ENCODE results near the gene A1BG. TPM values are rescaled to one million over a fixed set of nuclear protein-coding genes. Genes with fewer than 3 reads are reported as not detected.
A peak's percentile ranks its signal among the peaks of the same experiment; 100 is the strongest.

Gene A1BG
- total and polyA plus RNA-seq, 2 of the 13 experiments (the other 11 are each of a cell fraction or from before 2014, with no cell fraction given): 14.7 to 41.4 TPM

DNA sequence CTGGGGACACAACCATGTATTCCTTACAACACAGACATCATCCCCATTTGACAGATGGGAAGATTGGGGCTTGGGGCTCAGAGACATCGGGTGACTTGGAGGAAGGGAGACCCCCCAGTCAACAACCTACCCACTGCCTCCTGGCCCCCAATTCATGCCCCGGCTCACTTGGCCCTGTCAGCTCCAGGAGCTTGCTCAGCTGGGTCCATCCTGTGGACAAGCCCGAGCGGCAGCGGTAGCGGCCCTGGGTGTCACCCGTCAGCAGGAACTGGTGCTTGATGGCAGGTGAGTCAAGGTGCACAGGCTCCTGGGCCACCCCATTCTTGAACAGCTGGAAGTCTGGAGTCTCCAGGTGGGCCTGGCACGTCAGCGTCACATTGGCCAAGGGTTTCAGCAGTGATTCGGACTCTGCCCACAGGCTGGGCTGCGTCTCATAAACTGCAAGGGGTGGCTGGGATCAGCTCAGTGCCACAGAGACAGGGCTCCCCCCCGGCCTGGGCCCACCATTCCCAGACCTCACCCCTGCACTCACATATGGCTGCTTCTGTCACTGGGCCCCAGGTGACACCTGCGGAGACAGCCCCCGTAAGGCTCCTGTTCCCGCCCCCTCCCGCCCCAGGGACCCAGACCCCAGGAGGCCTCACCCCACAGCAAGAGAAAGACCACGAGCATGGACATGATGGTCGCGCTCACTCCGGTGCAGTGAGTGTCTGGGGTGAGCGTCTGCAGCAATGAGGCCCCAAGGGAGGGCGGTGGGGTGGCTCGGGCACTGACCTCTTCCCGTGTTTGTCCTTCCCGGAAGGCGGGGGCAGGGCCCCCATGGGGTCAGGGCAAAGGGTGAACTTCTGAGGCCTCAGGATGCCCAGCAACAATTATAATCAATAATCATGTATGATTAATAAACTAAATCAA is at the start of gene A1BG (continued):
- no peak for TF ChIP-seq RBAK (CRISPR knock-in tag; IDR thresholded peaks at IDR 0.05)
- no peak for TF ChIP-seq FOSL1 (CRISPR knock-in tag; IDR thresholded peaks at IDR 0.05; ENCODE audit: borderline replicate concordance)
- no peak for TF ChIP-seq RNF2 (conservative IDR thresholded peaks at IDR 0.05; ENCODE audit: low read depth)
- TF ChIP-seq, protein P1, sequence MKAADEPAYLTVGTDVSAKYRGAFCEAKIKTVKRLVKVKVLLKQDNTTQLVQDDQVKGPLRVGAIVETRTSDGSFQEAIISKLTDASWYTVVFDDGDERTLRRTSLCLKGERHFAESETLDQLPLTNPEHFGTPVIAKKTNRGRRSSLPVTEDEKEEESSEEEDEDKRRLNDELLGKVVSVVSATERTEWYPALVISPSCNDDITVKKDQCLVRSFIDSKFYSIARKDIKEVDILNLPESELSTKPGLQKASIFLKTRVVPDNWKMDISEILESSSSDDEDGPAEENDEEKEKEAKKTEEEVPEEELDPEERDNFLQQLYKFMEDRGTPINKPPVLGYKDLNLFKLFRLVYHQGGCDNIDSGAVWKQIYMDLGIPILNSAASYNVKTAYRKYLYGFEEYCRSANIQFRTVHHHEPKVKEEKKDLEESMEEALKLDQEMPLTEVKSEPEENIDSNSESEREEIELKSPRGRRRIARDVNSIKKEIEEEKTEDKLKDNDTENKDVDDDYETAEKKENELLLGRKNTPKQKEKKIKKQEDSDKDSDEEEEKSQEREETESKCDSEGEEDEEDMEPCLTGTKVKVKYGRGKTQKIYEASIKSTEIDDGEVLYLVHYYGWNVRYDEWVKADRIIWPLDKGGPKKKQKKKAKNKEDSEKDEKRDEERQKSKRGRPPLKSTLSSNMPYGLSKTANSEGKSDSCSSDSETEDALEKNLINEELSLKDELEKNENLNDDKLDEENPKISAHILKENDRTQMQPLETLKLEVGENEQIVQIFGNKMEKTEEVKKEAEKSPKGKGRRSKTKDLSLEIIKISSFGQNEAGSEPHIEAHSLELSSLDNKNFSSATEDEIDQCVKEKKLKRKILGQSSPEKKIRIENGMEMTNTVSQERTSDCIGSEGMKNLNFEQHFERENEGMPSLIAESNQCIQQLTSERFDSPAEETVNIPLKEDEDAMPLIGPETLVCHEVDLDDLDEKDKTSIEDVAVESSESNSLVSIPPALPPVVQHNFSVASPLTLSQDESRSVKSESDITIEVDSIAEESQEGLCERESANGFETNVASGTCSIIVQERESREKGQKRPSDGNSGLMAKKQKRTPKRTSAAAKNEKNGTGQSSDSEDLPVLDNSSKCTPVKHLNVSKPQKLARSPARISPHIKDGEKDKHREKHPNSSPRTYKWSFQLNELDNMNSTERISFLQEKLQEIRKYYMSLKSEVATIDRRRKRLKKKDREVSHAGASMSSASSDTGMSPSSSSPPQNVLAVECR (CRISPR knock-in tag; IDR thresholded peaks at IDR 0.05; ENCODE audit: borderline replicate concordance): peak; percentile 73; the same call in 1 of the 2 replicates
- TF ChIP-seq, protein P2, sequence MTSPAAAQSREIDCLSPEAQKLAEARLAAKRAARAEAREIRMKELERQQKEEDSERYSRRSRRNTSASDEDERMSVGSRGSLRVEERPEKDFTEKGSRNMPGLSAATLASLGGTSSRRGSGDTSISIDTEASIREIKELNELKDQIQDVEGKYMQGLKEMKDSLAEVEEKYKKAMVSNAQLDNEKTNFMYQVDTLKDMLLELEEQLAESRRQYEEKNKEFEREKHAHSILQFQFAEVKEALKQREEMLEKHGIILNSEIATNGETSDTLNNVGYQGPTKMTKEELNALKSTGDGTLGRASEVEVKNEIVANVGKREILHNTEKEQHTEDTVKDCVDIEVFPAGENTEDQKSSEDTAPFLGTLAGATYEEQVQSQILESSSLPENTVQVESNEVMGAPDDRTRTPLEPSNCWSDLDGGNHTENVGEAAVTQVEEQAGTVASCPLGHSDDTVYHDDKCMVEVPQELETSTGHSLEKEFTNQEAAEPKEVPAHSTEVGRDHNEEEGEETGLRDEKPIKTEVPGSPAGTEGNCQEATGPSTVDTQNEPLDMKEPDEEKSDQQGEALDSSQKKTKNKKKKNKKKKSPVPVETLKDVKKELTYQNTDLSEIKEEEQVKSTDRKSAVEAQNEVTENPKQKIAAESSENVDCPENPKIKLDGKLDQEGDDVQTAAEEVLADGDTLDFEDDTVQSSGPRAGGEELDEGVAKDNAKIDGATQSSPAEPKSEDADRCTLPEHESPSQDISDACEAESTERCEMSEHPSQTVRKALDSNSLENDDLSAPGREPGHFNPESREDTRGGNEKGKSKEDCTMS (CRISPR knock-in tag; conservative IDR thresholded peaks at IDR 0.05): no peak
- TF ChIP-seq SMARCC2 (IDR thresholded peaks at IDR 0.05): no peak
- TF ChIP-seq JARID2 (CRISPR knock-in tag; IDR thresholded peaks at IDR 0.05; ENCODE audit: insufficient replicate concordance): no peak
- no peak for TF ChIP-seq CBFB (CRISPR knock-in tag; IDR thresholded peaks at IDR 0.05)
- TF ChIP-seq ZNF790 (CRISPR knock-in tag; IDR thresholded peaks at IDR 0.05; ENCODE audit: borderline replicate concordance): no peak
- no peak for TF ChIP-seq ZNF317 (CRISPR knock-in tag; IDR thresholded peaks at IDR 0.05)
- TF ChIP-seq ZNF556 (CRISPR knock-in tag; IDR thresholded peaks at IDR 0.05; ENCODE audit: borderline replicate concordance): no peak
- TF ChIP-seq, protein P3, sequence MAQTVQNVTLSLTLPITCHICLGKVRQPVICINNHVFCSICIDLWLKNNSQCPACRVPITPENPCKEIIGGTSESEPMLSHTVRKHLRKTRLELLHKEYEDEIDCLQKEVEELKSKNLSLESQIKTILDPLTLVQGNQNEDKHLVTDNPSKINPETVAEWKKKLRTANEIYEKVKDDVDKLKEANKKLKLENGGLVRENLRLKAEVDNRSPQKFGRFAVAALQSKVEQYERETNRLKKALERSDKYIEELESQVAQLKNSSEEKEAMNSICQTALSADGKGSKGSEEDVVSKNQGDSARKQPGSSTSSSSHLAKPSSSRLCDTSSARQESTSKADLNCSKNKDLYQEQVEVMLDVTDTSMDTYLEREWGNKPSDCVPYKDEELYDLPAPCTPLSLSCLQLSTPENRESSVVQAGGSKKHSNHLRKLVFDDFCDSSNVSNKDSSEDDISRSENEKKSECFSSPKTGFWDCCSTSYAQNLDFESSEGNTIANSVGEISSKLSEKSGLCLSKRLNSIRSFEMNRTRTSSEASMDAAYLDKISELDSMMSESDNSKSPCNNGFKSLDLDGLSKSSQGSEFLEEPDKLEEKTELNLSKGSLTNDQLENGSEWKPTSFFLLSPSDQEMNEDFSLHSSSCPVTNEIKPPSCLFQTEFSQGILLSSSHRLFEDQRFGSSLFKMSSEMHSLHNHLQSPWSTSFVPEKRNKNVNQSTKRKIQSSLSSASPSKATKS (CRISPR knock-in tag; IDR thresholded peaks at IDR 0.05): no peak
- TF ChIP-seq ZC3H4 (CRISPR knock-in tag; IDR thresholded peaks at IDR 0.05; ENCODE audit: borderline replicate concordance): no peak
- TF ChIP-seq, protein P4, sequence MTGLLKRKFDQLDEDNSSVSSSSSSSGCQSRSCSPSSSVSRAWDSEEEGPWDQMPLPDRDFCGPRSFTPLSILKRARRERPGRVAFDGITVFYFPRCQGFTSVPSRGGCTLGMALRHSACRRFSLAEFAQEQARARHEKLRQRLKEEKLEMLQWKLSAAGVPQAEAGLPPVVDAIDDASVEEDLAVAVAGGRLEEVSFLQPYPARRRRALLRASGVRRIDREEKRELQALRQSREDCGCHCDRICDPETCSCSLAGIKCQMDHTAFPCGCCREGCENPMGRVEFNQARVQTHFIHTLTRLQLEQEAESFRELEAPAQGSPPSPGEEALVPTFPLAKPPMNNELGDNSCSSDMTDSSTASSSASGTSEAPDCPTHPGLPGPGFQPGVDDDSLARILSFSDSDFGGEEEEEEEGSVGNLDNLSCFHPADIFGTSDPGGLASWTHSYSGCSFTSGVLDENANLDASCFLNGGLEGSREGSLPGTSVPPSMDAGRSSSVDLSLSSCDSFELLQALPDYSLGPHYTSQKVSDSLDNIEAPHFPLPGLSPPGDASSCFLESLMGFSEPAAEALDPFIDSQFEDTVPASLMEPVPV (CRISPR knock-in tag; IDR thresholded peaks at IDR 0.05): no peak
- TF ChIP-seq RXRB (CRISPR knock-in tag; IDR thresholded peaks at IDR 0.05; ENCODE audit: borderline replicate concordance): peak; percentile 90
- TF ChIP-seq, protein P5, sequence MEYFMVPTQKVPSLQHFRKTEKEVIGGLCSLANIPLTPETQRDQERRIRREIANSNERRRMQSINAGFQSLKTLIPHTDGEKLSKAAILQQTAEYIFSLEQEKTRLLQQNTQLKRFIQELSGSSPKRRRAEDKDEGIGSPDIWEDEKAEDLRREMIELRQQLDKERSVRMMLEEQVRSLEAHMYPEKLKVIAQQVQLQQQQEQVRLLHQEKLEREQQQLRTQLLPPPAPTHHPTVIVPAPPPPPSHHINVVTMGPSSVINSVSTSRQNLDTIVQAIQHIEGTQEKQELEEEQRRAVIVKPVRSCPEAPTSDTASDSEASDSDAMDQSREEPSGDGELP (IDR thresholded peaks at IDR 0.05; ENCODE audit: borderline replicate concordance, low read depth): no peak; the same call in 1 of the 2 replicates
- TF ChIP-seq BCL6 (CRISPR knock-in tag; IDR thresholded peaks at IDR 0.05): peak; percentile 70
